ENCODE measurements around the gene BIN2. TPM values are rescaled to one million over a fixed set of nuclear protein-coding genes. Genes with fewer than 3 reads are reported as not detected.

BIN2 gene
- total RNA-seq, 1 experiment from 2014 or later: not detected

DNA sequence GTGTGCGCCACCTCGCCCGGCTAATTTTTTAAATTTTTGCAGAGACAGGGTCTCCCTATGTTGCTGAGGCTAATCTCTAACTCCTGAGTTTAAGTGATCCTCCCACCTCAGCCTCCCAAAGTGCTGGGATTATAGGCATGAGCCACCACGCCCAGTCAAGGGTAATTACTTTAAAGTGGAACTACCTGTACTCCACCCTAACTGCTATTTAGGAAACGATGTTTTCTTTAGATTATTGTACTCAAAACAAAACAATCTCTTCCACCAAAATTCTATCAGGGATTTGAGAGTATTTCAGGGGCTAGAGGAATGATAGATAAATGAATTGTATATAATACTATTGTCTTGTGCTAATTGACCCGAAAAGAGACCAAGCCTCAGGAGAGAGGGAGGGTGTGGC lies 9.6 kb upstream of the BIN2 start:
- H3K36me3 ChIP-seq (ENCODE audit: low read depth): no peaks in the 10 kb centered on the region
- H3K9me3 ChIP-seq (ENCODE audit: insufficient read depth, low read depth): no peaks in the 10 kb centered on the region
- no peaks in the 10 kb centered on the region for H3K9me2 ChIP-seq (ENCODE audit: insufficient read depth)
- DNase-seq: no peak
- H3F3A ChIP-seq (ENCODE audit: insufficient read depth, low read depth): peaks cover 20% of the 10 kb centered on the region; the same call in 1 of the 2 replicates
- CTCF ChIA-PET: no interaction called here
- no peaks in the 10 kb centered on the region for H3K79me2 ChIP-seq (ENCODE audit: low read depth)
- H3K4me1 ChIP-seq (replicated peaks; ENCODE audit: insufficient read depth): peaks cover 19% of the 10 kb centered on the region
- no peak for TF ChIP-seq EZH2 (IDR thresholded peaks at IDR 0.05; ENCODE audit: low read depth)
- TF ChIP-seq, protein P1, sequence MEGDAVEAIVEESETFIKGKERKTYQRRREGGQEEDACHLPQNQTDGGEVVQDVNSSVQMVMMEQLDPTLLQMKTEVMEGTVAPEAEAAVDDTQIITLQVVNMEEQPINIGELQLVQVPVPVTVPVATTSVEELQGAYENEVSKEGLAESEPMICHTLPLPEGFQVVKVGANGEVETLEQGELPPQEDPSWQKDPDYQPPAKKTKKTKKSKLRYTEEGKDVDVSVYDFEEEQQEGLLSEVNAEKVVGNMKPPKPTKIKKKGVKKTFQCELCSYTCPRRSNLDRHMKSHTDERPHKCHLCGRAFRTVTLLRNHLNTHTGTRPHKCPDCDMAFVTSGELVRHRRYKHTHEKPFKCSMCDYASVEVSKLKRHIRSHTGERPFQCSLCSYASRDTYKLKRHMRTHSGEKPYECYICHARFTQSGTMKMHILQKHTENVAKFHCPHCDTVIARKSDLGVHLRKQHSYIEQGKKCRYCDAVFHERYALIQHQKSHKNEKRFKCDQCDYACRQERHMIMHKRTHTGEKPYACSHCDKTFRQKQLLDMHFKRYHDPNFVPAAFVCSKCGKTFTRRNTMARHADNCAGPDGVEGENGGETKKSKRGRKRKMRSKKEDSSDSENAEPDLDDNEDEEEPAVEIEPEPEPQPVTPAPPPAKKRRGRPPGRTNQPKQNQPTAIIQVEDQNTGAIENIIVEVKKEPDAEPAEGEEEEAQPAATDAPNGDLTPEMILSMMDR (conservative IDR thresholded peaks at IDR 0.05): no peak
- POLR2A ChIA-PET (ENCODE audit: unreplicated experiment): no interaction called here
- no peaks in the 10 kb centered on the region for H3K27me3 ChIP-seq (ENCODE audit: insufficient read depth, low read depth)
- intact Hi-C loops (cut with micrococcal nuclease; ENCODE audit: unreplicated experiment): no loop called here
- H3K27ac ChIP-seq: no peak overlapping the region
- H3K4me2 ChIP-seq: peak overlapping the region; percentile 6
- H4K20me1 ChIP-seq (ENCODE audit: insufficient read depth): no peaks in the 10 kb centered on the region
- BruUV-seq (replicated peaks): no TSS peak
- H3K4me3 ChIP-seq: no peak overlapping the region
- H2AFZ ChIP-seq: no peak overlapping the region

DNA sequence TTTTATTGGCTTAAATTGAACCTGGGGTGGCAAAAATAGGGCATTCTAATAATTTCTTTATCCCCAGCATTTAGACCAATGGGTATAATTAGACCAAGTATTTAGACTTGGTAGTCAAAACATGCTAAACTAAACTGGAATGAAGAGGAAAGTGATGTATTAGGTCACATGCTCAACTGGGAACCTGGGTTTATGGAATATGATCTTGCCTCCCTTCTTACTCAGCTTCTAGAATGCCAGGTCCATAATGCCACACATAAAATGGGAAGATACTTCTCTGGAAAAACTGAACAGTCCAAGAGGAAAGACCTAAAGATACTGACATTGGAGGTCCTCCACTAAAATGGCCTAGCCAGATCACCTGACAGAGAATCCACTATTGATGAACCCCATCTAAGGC lies 6.2 kb upstream of the BIN2 start:
- H3K36me3 ChIP-seq (ENCODE audit: low read depth): no peaks in the 10 kb centered on the region
- H3F3A ChIP-seq (ENCODE audit: insufficient read depth, low read depth): peaks cover 40% of the 10 kb centered on the region
- H3K27ac ChIP-seq: no peak overlapping the region
- H3K79me2 ChIP-seq (ENCODE audit: low read depth): no peaks in the 10 kb centered on the region
- TF ChIP-seq EZH2 (IDR thresholded peaks at IDR 0.05; ENCODE audit: low read depth): no peak
- TF ChIP-seq, protein P1 (conservative IDR thresholded peaks at IDR 0.05): no peak
- CTCF ChIA-PET: interaction anchor here (0.7 kb wide), 1 partner anchor 10 kb away, joined by 4 read pairs; no protein-coding TSS in a partner anchor
- no TSS peak for BruUV-seq (replicated peaks)
- POLR2A ChIA-PET (ENCODE audit: unreplicated experiment): no interaction called here
- H3K4me3 ChIP-seq: no peak overlapping the region
- no peaks in the 10 kb centered on the region for H3K9me3 ChIP-seq (ENCODE audit: insufficient read depth, low read depth)
- no peaks in the 10 kb centered on the region for H3K9me2 ChIP-seq (ENCODE audit: insufficient read depth)
- H3K27me3 ChIP-seq (ENCODE audit: insufficient read depth, low read depth): no peaks in the 10 kb centered on the region
- DNase-seq: no peak
- no peak overlapping the region for H2AFZ ChIP-seq
- intact Hi-C loops (cut with micrococcal nuclease; ENCODE audit: unreplicated experiment): no loop called here
- no peak overlapping the region for H3K4me2 ChIP-seq
- H4K20me1 ChIP-seq (ENCODE audit: insufficient read depth): no peaks in the 10 kb centered on the region
- peaks cover 39% of the 10 kb centered on the region for H3K4me1 ChIP-seq (replicated peaks; ENCODE audit: insufficient read depth)

DNA sequence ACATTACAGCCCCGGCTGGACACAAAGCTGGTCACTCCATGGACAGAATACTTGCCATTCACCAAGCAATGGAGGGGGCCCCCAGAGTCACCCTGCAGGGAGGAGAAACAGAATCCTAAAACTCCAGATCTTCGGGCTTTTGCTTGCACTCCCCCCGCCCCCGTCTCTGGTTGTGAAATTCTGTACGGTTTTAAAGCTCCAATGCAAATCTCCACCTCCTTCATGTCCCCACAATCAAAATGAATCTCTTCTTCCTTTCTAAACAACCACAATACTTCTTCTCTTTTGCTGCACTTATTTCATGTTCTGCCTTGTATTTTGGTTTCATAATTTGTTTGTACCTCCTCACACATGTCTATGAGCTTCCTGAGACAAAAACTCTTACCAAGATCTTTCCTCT lies 5.8 kb upstream of the BIN2 start:
- H2AFZ ChIP-seq: no peak overlapping the region
- peaks cover 43% of the 10 kb centered on the region for H3K4me1 ChIP-seq (replicated peaks; ENCODE audit: insufficient read depth)
- no peaks in the 10 kb centered on the region for H3K9me3 ChIP-seq (ENCODE audit: insufficient read depth, low read depth)
- BruUV-seq (replicated peaks): no TSS peak
- no peaks in the 10 kb centered on the region for H3K36me3 ChIP-seq (ENCODE audit: low read depth)
- no peaks in the 10 kb centered on the region for H3K9me2 ChIP-seq (ENCODE audit: insufficient read depth)
- H3K27me3 ChIP-seq (ENCODE audit: insufficient read depth, low read depth): no peaks in the 10 kb centered on the region
- ChIA-PET CTCF (interaction anchor here (0.7 kb wide), 1 partner anchor 9 kb away, joined by 4 read pairs; no protein-coding TSS in a partner anchor), POLR2A (ENCODE audit: unreplicated experiment) (no interaction called here)
- DNase-seq: no peak
- H3K79me2 ChIP-seq (ENCODE audit: low read depth): no peaks in the 10 kb centered on the region
- no peak for TF ChIP-seq EZH2 (IDR thresholded peaks at IDR 0.05; ENCODE audit: low read depth)
- TF ChIP-seq, protein P1 (conservative IDR thresholded peaks at IDR 0.05): no peak
- H3K27ac ChIP-seq: no peak overlapping the region
- H3K4me3 ChIP-seq: no peak overlapping the region
- intact Hi-C loops (cut with micrococcal nuclease; ENCODE audit: unreplicated experiment): loop anchor here (5.0 kb wide), 1 partner anchor 57 kb away; the partner anchor contains the start of gene SMAGP
- no peaks in the 10 kb centered on the region for H4K20me1 ChIP-seq (ENCODE audit: insufficient read depth)
- H3K4me2 ChIP-seq: no peak overlapping the region
- H3F3A ChIP-seq (ENCODE audit: insufficient read depth, low read depth): peaks cover 43% of the 10 kb centered on the region

Measured in PC-9 (cell line).